NCI-H2171 (cell line): ENCODE results near the gene PLXNB2.
A peak's percentile ranks its signal among the peaks of the same experiment; 100 is the strongest.

ENCODE experiments used
- DNase-seq: peaks from one replicate; lab custom pipeline; 2025; lab: John Stamatoyannopoulos, UW

The PLXNB2 gene

GRCh38 chr22:50266994-50267393 is 40.5 kb downstream of the PLXNB2 start:
- DNase-seq, result no peak

GRCh38 chr22:50264946-50265669 is 42.3 kb downstream of the PLXNB2 start:
- DNase-seq, result no peak

GRCh38 chr22:50264104-50264745 is 43.2 kb downstream of the PLXNB2 start:
- no peak for DNase-seq

GRCh38 chr22:50262973-50263617 is 44.4 kb downstream of the PLXNB2 start:
- no peak for DNase-seq

- no peak for DNase-seq
Observed at GRCh38 chr22:50262460-50262911, 45.0 kb downstream of the PLXNB2 start.

- peak; percentile 39 for DNase-seq
Observed at GRCh38 chr22:50261615-50262459, 45.6 kb downstream of the PLXNB2 start, which contains the start of gene MAPK12. Gene MAPK12, minus strand, starts transcription at chr22:50261683. Its CDS starts 174 bp downstream, at chr22:50261509.

- DNase-seq, result peak; percentile 47
Observed at GRCh38 chr22:50260801-50261614, 46.4 kb downstream of the PLXNB2 start.

GRCh38 chr22:50260434-50260800 is 47.0 kb downstream of the PLXNB2 start:
- DNase-seq, result no peak

GRCh38 chr22:50259302-50259701 is 48.1 kb downstream of the PLXNB2 start:
- no peak for DNase-seq

- DNase-seq, result no peak
Observed at GRCh38 chr22:50258361-50259292, 48.8 kb downstream of the PLXNB2 start.

GRCh38 chr22:50257451-50258360 is 49.7 kb downstream of the PLXNB2 start:
- no peak for DNase-seq

GRCh38 chr22:50257041-50257440 is 50.4 kb downstream of the PLXNB2 start:
- DNase-seq, result peak; percentile 34

GRCh38 chr22:50256258-50256862 is 51.1 kb downstream of the PLXNB2 start:
- no peak for DNase-seq

GRCh38 chr22:50255607-50256006 is 51.8 kb downstream of the PLXNB2 start:
- no peak for DNase-seq

GRCh38 chr22:50255099-50255498 is 52.3 kb downstream of the PLXNB2 start:
- no peak for DNase-seq

GRCh38 chr22:50253941-50254340 is 53.5 kb downstream of the PLXNB2 start:
- DNase-seq, result no peak

- no peak for DNase-seq
Observed at GRCh38 chr22:50253046-50253915, 54.2 kb downstream of the PLXNB2 start.
